ENCODE measurements around the gene EIF4E1B. TPM values are rescaled to one million over a fixed set of nuclear protein-coding genes. Genes with fewer than 3 reads are reported as not detected.

Gene EIF4E1B
- total RNA-seq, 2 donors from 2014 or later = not detected

DNA sequence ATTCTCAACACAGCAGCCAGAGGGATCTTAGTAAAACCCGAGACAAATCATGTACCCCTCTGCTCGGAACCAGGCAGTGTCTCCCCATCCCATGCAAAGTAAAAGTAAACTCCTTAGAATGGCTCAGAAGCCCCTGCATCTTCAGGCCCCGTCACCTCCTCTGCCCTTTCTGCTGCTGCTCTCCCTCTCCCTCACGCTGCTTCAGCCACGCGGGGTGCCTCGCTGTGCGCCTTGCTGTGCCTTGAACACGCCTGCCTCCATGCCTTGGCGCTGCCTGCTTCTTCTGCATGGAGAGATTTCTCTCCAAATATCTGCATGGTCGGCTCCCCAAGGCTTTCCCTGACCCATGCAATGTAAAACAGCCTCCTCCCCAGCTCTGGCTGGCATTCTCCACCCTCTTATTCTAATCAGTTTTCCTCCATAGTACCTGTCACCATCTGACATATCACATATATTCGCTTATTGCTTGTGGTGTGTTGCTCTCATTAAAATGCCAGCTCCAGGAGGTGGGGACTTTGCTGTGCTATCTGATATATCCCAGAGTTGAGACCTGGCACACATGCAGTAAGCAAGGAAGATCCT is 28.5 kb upstream of the EIF4E1B start:
- no peak for DNase-seq
- intact Hi-C loops (cut with DNase I) = no loop called here
- no peak for ATAC-seq

DNA sequence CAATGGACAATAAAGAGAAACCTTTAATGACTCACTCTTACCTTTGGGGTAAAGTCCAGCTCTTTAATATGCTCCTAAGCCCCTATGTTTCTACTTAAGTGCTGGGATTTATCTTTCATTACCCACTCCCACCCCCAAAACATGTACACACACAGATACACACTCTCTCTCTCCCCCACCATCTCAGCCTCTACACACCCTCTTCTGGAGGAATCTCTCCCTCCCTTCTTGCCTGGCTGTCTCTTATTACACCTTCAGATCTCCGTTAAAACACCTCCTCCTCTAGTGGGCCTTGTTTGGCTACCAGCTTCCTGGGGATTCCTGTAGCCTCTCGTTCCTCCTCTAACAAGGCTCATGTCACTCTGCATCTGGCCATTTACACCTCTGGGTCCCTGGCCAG is 27.4 kb upstream of the EIF4E1B start:
- DNase-seq (no peak), ATAC-seq (no peak)
- intact Hi-C loops (cut with DNase I) = no loop called here

DNA sequence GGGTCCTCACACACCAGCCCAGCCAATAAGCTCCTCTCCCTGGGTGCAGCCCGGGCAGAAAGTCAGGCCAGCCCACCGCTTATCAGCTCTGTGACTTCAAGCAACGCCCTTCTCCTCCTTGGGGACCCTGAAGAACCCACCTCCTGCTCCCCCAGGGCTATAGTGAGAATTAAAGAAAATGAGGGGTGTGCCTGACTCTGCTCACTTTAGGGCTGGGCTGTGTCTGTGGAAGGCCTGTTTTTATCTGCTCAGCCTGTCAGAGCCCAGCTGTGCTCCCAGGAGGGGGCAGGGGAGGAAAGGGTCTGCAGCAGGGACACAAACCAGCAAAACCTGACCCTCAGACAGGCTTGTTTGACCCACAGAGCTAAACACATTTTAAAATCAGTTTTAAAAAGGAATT is 24.4 kb upstream of the EIF4E1B start:
- DNase-seq = no peak
- ATAC-seq = no peak
- intact Hi-C loops (cut with DNase I) = no loop called here

DNA sequence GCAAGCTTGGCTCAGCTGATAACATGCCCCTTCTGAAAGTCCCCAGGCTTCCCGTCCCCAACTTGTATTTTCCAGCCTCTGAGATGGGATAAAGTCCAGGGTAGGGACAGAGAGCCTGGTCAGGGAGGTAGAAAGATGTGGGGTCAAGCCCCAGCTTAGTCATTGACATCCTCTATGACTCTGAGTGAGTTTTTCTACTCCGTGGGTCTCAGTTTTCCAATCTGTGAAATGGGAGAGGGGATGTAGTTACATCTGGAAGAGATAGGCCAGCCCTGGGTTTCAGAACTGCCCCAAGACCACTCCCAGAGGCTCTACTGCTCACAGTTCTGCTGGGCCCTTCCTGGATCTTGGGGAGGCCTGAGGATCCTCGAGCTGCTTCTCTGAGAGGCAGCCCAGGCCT is 23.6 kb upstream of the EIF4E1B start:
- DNase-seq (no peak), ATAC-seq (no peak)
- intact Hi-C loops (cut with DNase I) = no loop called here

DNA sequence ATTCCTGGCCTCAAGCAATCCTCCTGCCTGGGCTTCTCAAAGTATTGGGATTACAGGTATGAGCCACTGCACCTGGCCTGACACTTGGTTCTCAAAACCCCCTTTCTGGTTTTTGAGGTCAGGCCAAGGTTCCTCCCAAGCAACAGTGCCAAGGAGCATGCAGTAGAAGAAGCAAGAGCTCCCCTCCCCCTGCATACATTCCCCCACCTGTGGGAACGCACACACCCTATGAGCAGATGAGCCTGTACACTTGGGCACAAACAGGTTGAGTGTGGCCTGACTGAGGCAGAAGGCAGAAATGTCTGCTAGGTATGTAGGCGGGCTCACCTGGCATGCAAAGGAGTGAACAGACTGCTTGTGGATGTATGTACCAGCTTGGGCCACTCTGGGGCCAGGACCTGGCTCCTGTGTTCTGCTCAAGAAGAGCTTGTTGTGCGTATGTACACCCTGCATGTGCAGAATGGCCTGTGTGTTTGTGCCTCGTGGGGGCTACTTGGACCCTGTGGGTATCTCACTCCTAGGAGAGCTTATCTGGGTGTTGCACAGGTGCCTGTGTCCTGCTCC is 22.3 kb upstream of the EIF4E1B start:
- no peak for DNase-seq
- no peak for ATAC-seq
- intact Hi-C loops (cut with DNase I) = no loop called here

DNA sequence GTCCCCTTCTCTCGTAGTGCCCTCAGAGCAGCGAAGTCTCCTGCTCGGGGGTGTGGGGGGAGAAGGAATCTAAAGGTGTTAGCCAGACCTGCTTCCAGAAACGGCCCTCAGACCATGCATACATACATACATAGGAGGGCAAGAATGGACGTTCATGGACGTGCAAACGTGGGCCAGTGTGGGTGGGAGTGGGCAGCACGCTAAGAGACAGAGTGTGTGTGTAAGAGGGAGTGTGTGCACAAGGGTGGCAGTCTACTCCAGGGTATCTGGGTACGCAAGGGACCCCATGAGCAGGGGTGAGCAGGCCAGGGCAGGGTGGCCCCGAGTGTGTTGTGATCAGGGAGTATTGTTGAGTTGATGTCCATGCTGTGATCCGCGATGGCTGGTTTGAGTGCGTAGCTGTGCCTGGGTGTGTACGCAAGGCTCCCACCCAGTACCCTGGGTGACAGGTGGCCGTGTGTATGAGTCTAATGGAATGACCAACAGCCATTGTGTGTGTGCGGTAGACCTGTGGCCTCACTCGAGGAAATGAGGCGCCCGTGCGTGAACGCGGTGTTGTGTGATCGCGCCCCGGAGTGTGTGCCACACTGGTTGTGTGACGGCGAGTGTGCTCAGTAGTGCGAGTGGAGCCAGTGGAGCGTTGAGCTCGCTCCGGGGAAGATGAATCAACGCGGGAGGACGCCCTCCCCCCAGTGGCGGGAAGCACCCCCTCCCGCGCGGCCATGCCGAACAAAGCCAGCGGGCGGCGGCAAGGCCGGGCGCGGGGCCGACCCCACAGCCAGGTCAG is 21.3 kb upstream of the EIF4E1B start:
- intact Hi-C loops (cut with DNase I) = no loop called here
- DNase-seq = no peak
- ATAC-seq = peak in 1 of 2 donors; percentile 4

DNA sequence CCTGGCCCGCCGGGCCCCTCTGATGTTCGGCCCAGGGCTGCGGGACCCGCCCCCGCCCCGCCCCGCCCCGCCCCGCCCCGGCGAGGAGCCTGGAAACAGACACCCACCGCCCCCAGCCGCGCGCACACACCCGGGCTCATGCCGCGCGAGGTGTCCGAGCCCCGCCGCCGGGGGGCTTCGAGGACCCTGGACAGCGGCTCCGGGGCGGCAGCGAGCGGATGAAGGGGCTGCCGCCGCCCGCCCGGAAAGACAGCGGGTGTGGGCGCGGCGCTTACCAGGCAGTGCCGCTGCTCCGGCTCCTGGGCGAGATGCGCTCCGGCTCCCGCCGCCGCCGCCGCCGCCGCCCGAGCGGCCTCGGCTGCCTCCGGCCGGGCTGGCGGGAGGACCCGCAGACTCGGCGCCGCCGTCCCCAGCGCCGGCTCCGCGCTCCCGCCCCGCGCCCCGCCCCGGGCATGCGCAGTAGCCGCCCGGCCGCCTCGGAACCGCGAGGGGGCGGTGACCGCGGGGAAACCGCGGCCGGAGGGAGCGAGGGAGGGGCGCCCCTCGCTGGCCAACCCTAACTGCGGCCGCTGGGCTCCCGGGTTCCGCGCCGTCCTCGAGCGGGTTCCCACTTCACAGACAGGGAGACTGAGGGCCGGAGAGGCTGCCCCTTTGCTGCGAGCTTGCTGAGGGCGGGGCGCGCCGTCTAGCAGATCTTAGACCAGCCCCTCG is 20.6 kb upstream of the EIF4E1B start, which contains the start of gene GPRIN1:
Gene GPRIN1, minus strand, starts transcription at position 433 of the 711 bp plus-strand sequence. CDS start 10,322 bp downstream, outside the sequence.
- peak; percentile 86 to 92 for ATAC-seq
- DNase-seq = peak; percentile 58
- intact Hi-C loops (cut with DNase I) = no loop called here

DNA sequence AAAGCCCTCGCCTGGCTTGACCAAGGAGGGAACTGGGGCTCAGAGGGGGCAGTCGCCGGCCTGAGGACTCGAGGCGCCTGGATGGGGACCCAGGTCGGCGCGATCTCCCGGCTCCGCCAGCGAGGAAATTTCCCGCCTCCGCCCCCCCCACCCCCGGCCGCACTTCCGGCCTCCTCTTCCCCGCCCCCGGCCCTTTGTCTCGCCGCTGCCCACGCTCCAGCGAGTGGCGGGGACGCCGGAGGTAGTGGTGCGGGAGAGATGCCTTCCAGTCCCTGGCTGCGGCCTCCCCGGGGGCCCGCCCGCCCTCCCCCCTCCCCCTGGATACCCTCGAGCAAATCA is 20.1 kb upstream of the EIF4E1B start:
- DNase-seq (no peak), ATAC-seq (no peak)
- intact Hi-C loops (cut with DNase I) = no loop called here

DNA sequence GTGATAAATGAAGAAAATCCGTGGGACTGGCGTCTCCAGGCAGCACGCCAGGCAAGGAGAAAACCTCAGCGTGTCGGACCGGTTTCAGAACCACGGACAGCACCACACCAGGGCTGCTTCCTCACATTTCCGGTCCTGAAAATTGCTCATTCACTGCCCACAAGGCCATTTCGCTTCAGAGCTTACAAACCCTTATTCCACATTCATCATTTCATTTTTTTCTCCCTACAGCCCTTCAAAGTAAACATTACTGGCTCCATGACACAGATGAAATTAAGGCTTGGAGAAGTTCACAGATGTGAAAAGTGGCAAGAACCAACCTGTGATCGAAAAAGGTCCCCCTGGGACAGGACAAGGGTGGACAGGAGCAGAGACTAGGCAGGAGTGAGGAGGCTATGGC is 19.0 kb upstream of the EIF4E1B start:
- intact Hi-C loops (cut with DNase I) = no loop called here
- ATAC-seq = no peak
- peak; percentile 86 for DNase-seq

DNA sequence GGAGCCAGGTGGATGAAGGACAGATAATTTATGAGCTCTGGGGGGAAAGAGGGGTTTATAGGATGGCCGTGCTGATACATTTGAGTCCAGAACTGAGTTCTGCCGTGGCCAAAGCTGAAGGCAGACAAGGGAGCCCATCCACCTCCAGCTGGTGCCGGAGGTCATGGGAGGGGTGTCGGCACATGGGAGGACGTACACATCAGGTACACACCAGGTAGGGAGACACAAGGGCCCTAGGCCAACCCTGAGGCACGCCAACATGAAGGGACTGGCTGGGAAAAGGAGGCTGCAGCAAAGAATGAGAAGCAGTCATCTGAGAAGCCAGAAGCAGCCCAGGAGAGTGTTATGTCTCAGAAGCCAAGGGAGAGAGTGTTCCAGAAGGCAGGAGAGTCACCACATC is 18.5 kb upstream of the EIF4E1B start:
- ATAC-seq = no peak
- intact Hi-C loops (cut with DNase I) = no loop called here

DNA sequence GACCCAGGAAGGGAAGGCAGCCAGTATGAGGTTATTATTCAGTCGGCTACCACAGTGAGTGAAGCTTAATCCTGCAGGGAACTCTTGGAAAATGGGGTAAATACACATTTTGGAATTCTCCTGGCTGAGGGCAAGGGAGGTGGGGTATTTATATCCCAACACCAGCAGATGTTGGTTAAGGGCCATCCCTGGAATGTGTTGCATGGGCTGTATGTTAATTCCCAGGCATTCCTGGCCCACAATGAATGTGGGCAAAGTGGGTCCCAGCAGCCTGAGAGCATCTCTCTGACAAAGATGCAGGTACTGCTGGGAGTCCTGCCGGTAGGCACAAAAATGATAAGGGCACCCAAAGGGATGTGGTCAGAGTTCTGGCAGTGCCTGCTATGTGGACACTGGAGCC is 17.6 kb upstream of the EIF4E1B start:
- ATAC-seq = no peak
- intact Hi-C loops (cut with DNase I) = no loop called here
- DNase-seq = no peak

More for the DNA sequence above, 18.5 kb upstream of the EIF4E1B start:
- no peak for DNase-seq

DNA sequence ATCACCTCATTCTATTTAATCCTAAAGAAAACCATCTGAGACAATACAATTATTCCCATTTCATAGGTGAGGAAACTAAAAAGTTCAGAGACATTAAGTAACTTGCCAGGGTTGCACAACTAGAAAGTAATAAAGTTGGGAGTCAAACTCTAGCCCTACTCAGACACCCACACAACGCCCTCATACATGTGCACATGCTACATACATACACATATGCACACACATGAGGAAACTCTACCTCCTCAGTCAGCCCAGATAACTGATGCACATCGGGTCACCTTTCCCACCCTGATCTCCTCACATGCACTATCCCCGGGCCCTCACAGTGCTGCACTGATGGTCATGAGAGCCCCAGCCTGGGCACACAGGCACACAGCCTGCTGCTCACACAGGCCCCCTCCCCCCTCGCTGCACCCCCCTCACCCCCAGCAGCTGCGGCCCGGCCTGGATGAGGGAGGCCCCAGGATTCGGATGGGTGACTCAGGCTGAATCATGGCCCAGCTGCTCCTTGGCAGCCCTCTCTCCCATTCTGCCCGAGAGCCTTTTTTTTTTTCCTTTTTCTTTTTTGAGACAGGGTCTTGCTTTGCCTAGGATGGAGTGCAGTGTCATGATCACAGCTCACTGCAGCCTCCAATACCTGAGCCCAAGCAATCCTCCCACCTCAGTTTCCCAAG is 15.5 kb upstream of the EIF4E1B start:
- intact Hi-C loops (cut with DNase I) = no loop called here
- peak in 1 of 2 donors; percentile 34 for ATAC-seq

DNA sequence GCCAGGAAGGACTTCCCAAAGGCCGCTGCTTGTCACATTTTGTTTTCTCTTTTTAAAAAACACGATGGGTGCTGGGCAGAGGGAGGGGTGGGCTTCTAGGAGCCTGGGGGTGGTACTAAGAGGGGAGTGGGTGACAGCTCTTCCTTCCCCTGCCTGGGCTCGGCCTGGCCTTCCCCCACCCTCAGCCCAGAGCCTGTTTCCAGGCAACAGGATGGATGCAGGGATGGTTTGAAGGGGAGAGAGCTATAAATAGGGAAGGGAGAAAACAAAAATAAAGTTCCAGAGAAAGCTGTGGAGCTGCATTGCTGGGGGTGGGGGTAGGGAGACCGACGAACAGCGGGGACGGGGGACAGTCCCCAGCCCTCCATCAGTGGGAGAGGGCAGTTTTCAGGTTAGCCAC is 14.0 kb upstream of the EIF4E1B start:
- DNase-seq (no peak), ATAC-seq (no peak)

More for the DNA sequence above, 15.5 kb upstream of the EIF4E1B start:
- no peak for DNase-seq

DNA sequence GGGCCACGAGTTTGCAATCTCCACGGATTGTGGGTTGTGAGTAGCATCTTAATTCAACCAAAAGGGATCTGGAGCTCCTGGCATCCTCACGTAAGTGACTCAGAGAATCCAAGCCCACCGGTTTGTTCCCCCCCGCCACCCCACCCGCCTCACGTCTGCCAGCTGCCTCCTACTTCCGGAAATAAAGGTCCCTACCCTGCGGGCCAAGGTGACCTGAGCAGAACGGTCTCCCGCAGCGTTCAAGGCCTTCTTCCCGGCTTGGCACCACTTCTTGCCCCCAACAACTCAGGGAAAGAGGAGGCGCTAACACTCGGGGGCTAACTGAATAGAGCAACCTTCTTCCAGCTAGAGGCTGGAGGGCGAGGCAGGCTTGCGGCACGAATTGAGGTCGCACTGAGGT is 11.7 kb upstream of the EIF4E1B start:
- intact Hi-C loops (cut with DNase I) = no loop called here
- ATAC-seq (no peak), DNase-seq (no peak)

More for the DNA sequence above, 14.0 kb upstream of the EIF4E1B start:
- intact Hi-C loops (cut with DNase I) = no loop called here

DNA sequence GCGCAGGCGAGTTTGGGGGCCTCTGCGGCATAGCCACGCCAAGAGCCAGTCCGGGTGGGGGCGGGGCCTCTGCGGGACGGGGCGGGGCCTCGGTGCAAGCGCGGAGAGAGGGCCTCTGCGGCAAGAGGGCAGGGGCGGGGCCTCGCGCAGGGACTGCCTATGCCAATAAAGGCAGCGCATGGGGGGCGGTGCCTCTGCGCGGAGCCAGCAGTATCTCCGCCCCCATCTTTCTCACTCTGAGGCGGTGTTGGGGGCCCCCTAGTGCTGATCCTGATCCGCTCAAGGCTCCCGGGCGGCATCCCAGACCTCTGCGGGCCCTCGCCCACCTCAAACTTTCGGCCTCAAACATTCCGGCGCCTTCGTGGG is 11.3 kb upstream of the EIF4E1B start:
- DNase-seq (peak; percentile 79), ATAC-seq (peak; percentile 75 to 81)
- intact Hi-C loops (cut with DNase I) = no loop called here

DNA sequence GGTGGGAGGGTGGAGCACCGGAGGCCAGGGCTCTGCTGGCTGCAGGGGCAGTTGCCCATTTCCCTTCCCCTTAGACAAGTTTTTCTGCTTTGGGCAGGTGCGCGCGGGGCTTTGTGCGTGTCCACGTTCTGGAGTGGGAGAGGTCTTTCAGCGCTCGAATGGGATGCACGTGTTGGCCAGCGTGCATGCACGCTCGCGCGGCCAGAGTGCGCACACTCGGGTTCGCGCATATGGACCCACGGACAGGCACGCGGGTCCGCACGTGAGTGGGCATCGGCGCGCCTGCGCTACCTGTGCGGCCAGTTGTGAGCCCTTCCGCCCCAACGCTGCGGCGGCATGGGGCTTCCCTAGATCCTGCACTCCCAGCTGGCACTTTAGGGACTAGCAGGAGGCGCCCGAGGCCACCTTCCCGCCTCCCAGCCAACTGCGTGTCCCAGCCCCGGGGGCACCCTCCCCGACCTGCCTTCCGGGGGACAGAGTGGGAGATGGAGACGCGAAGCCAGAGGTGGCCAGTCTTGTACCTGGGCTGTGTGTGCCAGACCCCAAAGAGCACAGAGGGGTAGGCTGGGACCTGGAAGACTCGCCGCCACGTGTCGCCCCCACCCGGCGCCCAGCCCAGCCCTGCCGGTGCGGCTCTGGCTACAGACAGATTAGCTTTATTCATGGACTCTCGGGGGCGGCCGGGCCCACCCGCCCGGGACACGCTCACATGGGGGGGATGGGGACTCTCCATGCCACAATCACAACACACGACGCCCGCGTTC is 10.7 kb upstream of the EIF4E1B start:
- DNase-seq (no peak), ATAC-seq (no peak)
- intact Hi-C loops (cut with DNase I) = no loop called here

DNA sequence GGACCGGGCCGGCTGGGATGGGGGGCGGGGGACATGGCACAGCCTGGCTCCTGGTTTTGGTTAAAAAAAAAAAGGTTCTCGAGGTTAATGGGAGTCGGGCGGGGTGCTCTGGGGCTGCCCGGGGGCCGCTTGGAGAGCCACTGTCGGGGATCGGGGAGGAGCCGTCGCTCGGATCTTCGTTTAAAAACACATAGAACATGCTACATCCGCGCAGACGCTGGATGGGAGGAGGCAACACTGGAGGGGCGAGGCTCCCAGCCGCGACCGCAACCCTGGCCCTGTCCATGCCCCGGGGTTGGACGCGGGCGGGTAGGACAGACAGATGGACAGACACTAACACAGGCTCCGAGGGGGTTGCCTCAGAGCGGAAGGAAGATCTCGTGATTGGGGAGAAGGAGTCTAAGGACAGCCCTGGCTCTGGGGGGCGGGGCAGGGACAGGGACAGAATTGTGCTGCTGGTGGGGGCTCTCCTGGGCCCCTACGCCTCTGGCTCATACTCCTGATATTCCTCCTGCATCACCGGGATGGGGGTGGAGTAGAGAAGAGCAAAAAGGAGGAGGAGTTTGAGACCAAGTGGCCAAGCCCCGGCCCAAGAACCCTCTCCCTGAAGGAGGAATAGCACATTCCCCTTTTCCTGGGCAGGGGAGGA is 10.0 kb upstream of the EIF4E1B start:
- DNase-seq (no peak), ATAC-seq (peak in 1 of 2 donors; percentile 27)
- intact Hi-C loops (cut with DNase I) = no loop called here

DNA sequence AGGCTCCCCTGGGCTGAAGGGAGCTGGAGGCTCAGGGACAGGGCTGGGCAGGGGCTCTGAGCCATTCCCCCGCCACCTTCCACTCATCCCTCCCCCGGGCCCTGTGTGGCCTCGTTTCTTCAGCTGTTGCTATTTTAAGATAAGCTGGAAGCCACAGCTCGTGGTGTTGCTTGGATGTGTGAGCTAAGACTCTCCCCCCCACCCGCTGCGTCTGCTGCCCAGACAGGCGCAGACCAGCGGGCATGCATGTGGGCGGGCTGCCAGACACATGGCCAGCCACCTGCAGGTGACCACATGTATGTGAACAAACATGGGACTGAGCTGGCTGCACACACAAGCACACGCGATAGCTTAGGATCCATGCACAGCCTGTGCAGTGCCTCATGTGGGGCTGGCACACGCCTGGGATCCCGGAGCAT is 8.8 kb upstream of the EIF4E1B start:
- intact Hi-C loops (cut with DNase I) = no loop called here
- DNase-seq = no peak
- ATAC-seq = peak; percentile 38 to 45

Data from left cardiac atrium (tissue), 4 donors.